PC-9 (cell line): ENCODE results near the gene CPEB1.

Source experiments
- EZH2 ChIP-seq: fragments of 200-600 bp; sonication (generic); IDR thresholded peaks from 2 replicates; pipeline ENCODE4 v1.8.0; 2017; ENCODE audit warnings: antibody characterized with exemption, low read depth
- TF ChIP-seq, protein P1 (sequence below): fragments of 200-600 bp; sonication (generic); conservative IDR thresholded peaks from 2 replicates; pipeline ENCODE4 v1.6.1; 2017; ENCODE audit warnings: mixed run types, antibody characterized with exemption, mild to moderate bottlenecking, moderate library complexity

DNA sequence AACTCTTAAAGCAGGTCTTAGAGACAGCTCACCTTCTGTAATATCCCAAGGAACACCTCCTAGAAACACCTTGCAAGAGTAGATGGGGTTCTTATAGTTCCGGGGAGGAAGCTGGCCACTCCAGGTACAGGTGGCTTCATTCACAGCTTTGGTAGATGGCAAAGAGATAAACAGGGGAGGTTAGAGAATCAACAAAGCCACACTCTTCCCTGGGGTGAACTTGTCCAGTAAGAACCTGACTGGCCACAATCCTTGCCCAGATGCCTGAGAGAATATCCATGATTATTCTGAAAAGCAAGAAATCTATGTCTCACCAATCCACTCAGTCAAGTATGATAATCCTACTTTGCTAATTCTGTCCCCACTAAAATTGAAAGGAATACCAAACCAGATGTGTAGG lies 93.3 kb downstream of the CPEB1 start:
- TF ChIP-seq, protein P1, sequence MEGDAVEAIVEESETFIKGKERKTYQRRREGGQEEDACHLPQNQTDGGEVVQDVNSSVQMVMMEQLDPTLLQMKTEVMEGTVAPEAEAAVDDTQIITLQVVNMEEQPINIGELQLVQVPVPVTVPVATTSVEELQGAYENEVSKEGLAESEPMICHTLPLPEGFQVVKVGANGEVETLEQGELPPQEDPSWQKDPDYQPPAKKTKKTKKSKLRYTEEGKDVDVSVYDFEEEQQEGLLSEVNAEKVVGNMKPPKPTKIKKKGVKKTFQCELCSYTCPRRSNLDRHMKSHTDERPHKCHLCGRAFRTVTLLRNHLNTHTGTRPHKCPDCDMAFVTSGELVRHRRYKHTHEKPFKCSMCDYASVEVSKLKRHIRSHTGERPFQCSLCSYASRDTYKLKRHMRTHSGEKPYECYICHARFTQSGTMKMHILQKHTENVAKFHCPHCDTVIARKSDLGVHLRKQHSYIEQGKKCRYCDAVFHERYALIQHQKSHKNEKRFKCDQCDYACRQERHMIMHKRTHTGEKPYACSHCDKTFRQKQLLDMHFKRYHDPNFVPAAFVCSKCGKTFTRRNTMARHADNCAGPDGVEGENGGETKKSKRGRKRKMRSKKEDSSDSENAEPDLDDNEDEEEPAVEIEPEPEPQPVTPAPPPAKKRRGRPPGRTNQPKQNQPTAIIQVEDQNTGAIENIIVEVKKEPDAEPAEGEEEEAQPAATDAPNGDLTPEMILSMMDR = no peak
- TF ChIP-seq EZH2 = no peak
